H9 (cell line): ENCODE measurements around the gene TBC1D10B. TPM values are rescaled to one million over a fixed set of nuclear protein-coding genes. Genes with fewer than 3 reads are reported as not detected.

Experiments
- DNase-seq: peaks from one replicate; pipeline ENCODE4 v3.0.0-alpha.2; 2017
- H2AFZ ChIP-seq: one replicate; pipeline ENCODE4 v1.6.1; 2013; ENCODE audit warnings: mild to moderate bottlenecking, low read length, control low read depth, moderate library complexity
- H2AK5ac ChIP-seq: 2 replicates; pipeline ENCODE4 v1.6.1; 2013; ENCODE audit warnings: low read length, control low read depth, mixed read lengths; ENCODE audit not compliant: insufficient read length
- H2BK120ac ChIP-seq: one replicate; pipeline ENCODE4 v1.6.1; 2013; ENCODE audit warnings: low read depth, mild to moderate bottlenecking, low read length, control low read depth, inconsistent platforms; ENCODE audit not compliant: poor library complexity, severe bottlenecking
- H2BK12ac ChIP-seq: 2 replicates; pipeline ENCODE4 v1.6.1; 2013; ENCODE audit warnings: low read length, control low read depth, mixed read lengths, low read depth; ENCODE audit not compliant: insufficient read length
- H2BK15ac ChIP-seq: 2 replicates; pipeline ENCODE4 v1.6.1; 2013; ENCODE audit warnings: low read depth, low read length, control low read depth
- H2BK20ac ChIP-seq: one replicate; pipeline ENCODE4 v1.6.1; 2013; ENCODE audit warnings: low read depth, mild to moderate bottlenecking, low read length, control low read depth, inconsistent platforms; ENCODE audit not compliant: poor library complexity, severe bottlenecking
- H2BK5ac ChIP-seq: 2 replicates; pipeline ENCODE4 v1.6.1; 2013; ENCODE audit warnings: low read length, control low read depth, mixed read lengths; ENCODE audit not compliant: insufficient read length
- H3K14ac ChIP-seq: 2 replicates; pipeline ENCODE4 v1.6.1; 2013; ENCODE audit warnings: low read length, control low read depth; ENCODE audit not compliant: insufficient read depth
- H3K18ac ChIP-seq: 2 replicates; pipeline ENCODE4 v1.6.1; 2013; ENCODE audit warnings: low read depth, mild to moderate bottlenecking, mixed read lengths, low read length, control low read depth; ENCODE audit not compliant: insufficient read length
- H3K23ac ChIP-seq: 2 replicates; pipeline ENCODE4 v1.6.1; 2013; ENCODE audit warnings: low read length, control low read depth, mixed read lengths, low read depth; ENCODE audit not compliant: insufficient read length
- H3K23me2 ChIP-seq: 2 replicates; pipeline ENCODE4 v1.6.1; 2013; ENCODE audit warnings: low read depth, mild to moderate bottlenecking, mixed read lengths, low read length, control low read depth; ENCODE audit not compliant: insufficient read length, poor library complexity, severe bottlenecking
- H3K27ac ChIP-seq: 2 replicates; pipeline ENCODE4 v1.5.1; 2013; ENCODE audit warnings: low read length, control low read depth, mixed read lengths, low read depth; ENCODE audit not compliant: insufficient read length
- H3K27me3 ChIP-seq: 2 replicates; pipeline ENCODE4 v1.6.1; 2013; ENCODE audit warnings: low read length, control low read depth, inconsistent platforms; ENCODE audit not compliant: insufficient read depth
- H3K4ac ChIP-seq: 2 replicates; pipeline ENCODE4 v1.6.1; 2013; ENCODE audit warnings: low read depth, mild to moderate bottlenecking, control low read depth, inconsistent platforms, low read length, moderate library complexity
- H3K4me1 ChIP-seq: 2 replicates; pipeline ENCODE4 v1.6.1; 2013; ENCODE audit warnings: low read length, control low read depth, inconsistent platforms; ENCODE audit not compliant: insufficient read depth
- H3K4me2 ChIP-seq: 2 replicates; pipeline ENCODE4 v1.6.1; 2013; ENCODE audit warnings: low read length, control low read depth, mixed read lengths; ENCODE audit not compliant: insufficient read length, insufficient read depth
- H3K56ac ChIP-seq: 2 replicates; pipeline ENCODE4 v1.6.1; 2013; ENCODE audit warnings: low read depth, mild to moderate bottlenecking, mixed read lengths, low read length, control low read depth; ENCODE audit not compliant: insufficient read length
- H3K79me1 ChIP-seq: 2 replicates; pipeline ENCODE4 v1.6.1; 2013; ENCODE audit warnings: low read depth, mild to moderate bottlenecking, moderate library complexity, low read length, control low read depth, inconsistent platforms; ENCODE audit not compliant: insufficient read depth, poor library complexity, severe bottlenecking
- H3K79me2 ChIP-seq: 2 replicates; pipeline ENCODE4 v1.6.1; 2013; ENCODE audit warnings: low read length, control low read depth, inconsistent platforms; ENCODE audit not compliant: insufficient read depth
- H3K9ac ChIP-seq: 2 replicates; pipeline ENCODE4 v1.6.1; 2013; ENCODE audit warnings: low read length, control low read depth, mixed read lengths; ENCODE audit not compliant: insufficient read length; ENCODE audit errors: extremely low read depth
- H3K9me3 ChIP-seq: one replicate; pipeline ENCODE4 v1.6.1; 2013; ENCODE audit warnings: low read depth, low read length, inconsistent platforms; ENCODE audit not compliant: control insufficient read depth
- H3T11ph ChIP-seq: one replicate; pipeline ENCODE4 v1.6.1; 2013; ENCODE audit warnings: mild to moderate bottlenecking, low read length, control low read depth, inconsistent platforms
- H4K20me1 ChIP-seq: one replicate; pipeline ENCODE4 v1.6.1; 2013; ENCODE audit not compliant: control insufficient read depth, insufficient read length, insufficient read depth
- H4K5ac ChIP-seq: 2 replicates; pipeline ENCODE4 v1.6.1; 2013; ENCODE audit warnings: low read depth, mild to moderate bottlenecking, mixed read lengths, low read length, control low read depth; ENCODE audit not compliant: insufficient read length
- H4K8ac ChIP-seq: replicated peaks from 2 replicates; pipeline ENCODE4 v1.6.1; 2013; ENCODE audit warnings: low read length, control low read depth, mixed read lengths, low read depth; ENCODE audit not compliant: insufficient read length
- H4K91ac ChIP-seq: 2 replicates; pipeline ENCODE4 v1.6.1; 2013; ENCODE audit warnings: low read depth, mild to moderate bottlenecking, moderate library complexity, mixed read lengths, low read length, control low read depth; ENCODE audit not compliant: insufficient read length
- H3K27ac Mint-ChIP-seq, 3 experiments: 2 replicates in 2 of 3; 3 replicates in 1 of 3; pipeline ENCODE4 v1.8.0; 2020 to 2021; ENCODE audit warnings: mixed read lengths in 3 of 3, mild to moderate bottlenecking in 1 of 3, moderate library complexity in 1 of 3
- H3K27me3 Mint-ChIP-seq: 2 replicates; pipeline ENCODE4 v1.8.0; 2021; ENCODE audit warnings: low read depth, mild to moderate bottlenecking, moderate library complexity, mixed read lengths
- H3K36me3 Mint-ChIP-seq, 3 experiments: 2 replicates in 2 of 3; 3 replicates in 1 of 3; pipeline ENCODE4 v1.8.0; 2020 to 2021; ENCODE audit warnings: low read depth in 3 of 3, mixed read lengths in 3 of 3; ENCODE audit not compliant: insufficient read depth in 1 of 3
- H3K4me1 Mint-ChIP-seq, 2 experiments: 2 replicates each; pipeline ENCODE4 v1.8.0; 2020; ENCODE audit warnings: mixed read lengths in 2 of 2
- H3K4me3 Mint-ChIP-seq, 2 experiments: 2 replicates in 1 of 2; 3 replicates in 1 of 2; pipeline ENCODE4 v1.8.0; 2020 to 2021; ENCODE audit warnings: mild to moderate bottlenecking in 2 of 2, mixed read lengths in 2 of 2, moderate library complexity in 1 of 2
- H3K9me3 Mint-ChIP-seq, 2 experiments: 2 replicates in 1 of 2; 3 replicates in 1 of 2; pipeline ENCODE4 v1.8.0; 2020; ENCODE audit warnings: mild to moderate bottlenecking in 2 of 2, mixed read lengths in 2 of 2, moderate library complexity in 1 of 2
- CTCF ChIP-seq: fragments of 200-600 bp; sonication (generic); conservative IDR thresholded peaks from 3 replicates; pipeline ENCODE4 v1.8.0; 2021; ENCODE audit warnings: antibody characterized with exemption, mild to moderate bottlenecking
- WGBS: extraction: QIAGEN DNeasy Blood & Tissue Kit; methylation state at CpG from one replicate; pipeline ENCODE4 v1.1.7; 2013; ENCODE audit warnings: missing lambda C conversion rate, low lambda C conversion rate, mixed read lengths; ENCODE audit not compliant: insufficient read length; ENCODE audit errors: extremely low coverage; 5-methylcytosine and 5-hydroxymethylcytosine counted together
- total RNA-seq: library from RNA; stranded (reverse); gene quantifications from 2 replicates; pipeline ENCODE4 v1.2.1, GENCODE V29; 2021

The TBC1D10B gene
- total RNA-seq, 1 experiment from 2014 or later: 25.6 TPM

- H3K79me2 ChIP-seq: peaks cover 3% of the 10 kb centered on the region; the same call in 1 of the 2 replicates
- H3K9ac ChIP-seq: peak overlapping the region; percentile 97
These were observed 13.8 kb downstream of the TBC1D10B start for GRCh38 chr16:30356401-30357084.

More at GRCh38 chr16:30356401-30357084, 13.8 kb downstream of the TBC1D10B start:
- H4K8ac ChIP-seq: peak overlapping the region; percentile 82
- H3K27ac ChIP-seq: peak overlapping the region; percentile 97
- H3K27me3 ChIP-seq: no peaks in the 10 kb centered on the region
- DNase-seq: no peak
- H2BK15ac ChIP-seq: no peak overlapping the region
- no peak for TF ChIP-seq CTCF
- no peaks in the 10 kb centered on the region for H3K4me1 ChIP-seq
- peaks cover 13% of the 10 kb centered on the region for H3K23me2 ChIP-seq
- no peak overlapping the region for H2AK5ac ChIP-seq
- no peaks in the 10 kb centered on the region for H4K20me1 ChIP-seq
- H3K79me1 ChIP-seq: peaks cover 8% of the 10 kb centered on the region
- H3K4me3 Mint-ChIP-seq: peak overlapping the region; percentile 95 to 98
- H3K9me3 Mint-ChIP-seq: 0 out of 5 replicates have a peak, but pooled peaks cover 0 to 2% of the 10 kb centered on the region in 2 experiments
- H3K9me3 ChIP-seq: no peaks in the 10 kb centered on the region
- peak overlapping the region; percentile 62 to 99 (median 99); a peak in 6 of 7 replicates for H3K27ac Mint-ChIP-seq
- WGBS: no CpG with 5 or more reads among the region's 12 CpGs
- peaks cover 23 to 36% of the 10 kb centered on the region in 2 experiments for H3K4me1 Mint-ChIP-seq
- H3K36me3 Mint-ChIP-seq: peaks cover 21 to 64% (median 52%) of the 10 kb centered on the region in 3 experiments
- no peak overlapping the region for H3K14ac ChIP-seq
- H4K5ac ChIP-seq: no peak overlapping the region
- no peak overlapping the region for H3K4ac ChIP-seq
- no peak overlapping the region for H2BK120ac ChIP-seq
- no peak overlapping the region for H2BK20ac ChIP-seq
- no peak overlapping the region for H3K56ac ChIP-seq
- no peak overlapping the region for H2AFZ ChIP-seq
- H2BK12ac ChIP-seq: no peak overlapping the region
- H3K27me3 Mint-ChIP-seq: no peaks in the 10 kb centered on the region; the same call in 1 of the 2 replicates
- H3K4me2 ChIP-seq: peak overlapping the region; percentile 96
- H2BK5ac ChIP-seq: no peak overlapping the region
- H3K23ac ChIP-seq: no peak overlapping the region
- H3K18ac ChIP-seq: no peak overlapping the region
- H3T11ph ChIP-seq: no peak overlapping the region
- H4K91ac ChIP-seq: no peak overlapping the region
